Panc1 (cell line): Measurements from ENCODE around the gene MSRB2. TPM values are rescaled to one million over a fixed set of nuclear protein-coding genes. Genes with fewer than 3 reads are reported as not detected.

Source experiments
- ATAC-seq: fragments of 200-7000 bp; cut with Tn5 transposase; 2 replicates; pipeline ENCODE4 v1.9.1; 2020; ENCODE audit warnings: mild to moderate bottlenecking, moderate library complexity
- BruUV-seq: library from RNA; stranded (reverse); fragments of 400-500 nt; replicated peaks from 2 replicates; lab custom pipeline; 2021; lab: Mats Ljungman, UMichigan
- CTCF ChIA-PET: fragments of 300-600 bp; sonication (Branson Sonifier 250); formaldehyde crosslinking; loops from one replicate; lab custom pipeline; 2022; ENCODE audit warnings: antibody characterized with exemption; lab: Charles Lee
- POLR2A ChIA-PET: fragments of 300-600 bp; sonication (Branson Sonifier 250); formaldehyde crosslinking; loops from one replicate; lab custom pipeline; 2022; ENCODE audit warnings: antibody characterized with exemption; lab: Charles Lee
- DNase-seq: peaks from one replicate; pipeline ENCODE4 v3.0.0-alpha.2; 2010; ENCODE audit warnings: low read depth, low spot score
- H3K27ac ChIP-seq: 2 replicates; pipeline ENCODE4 v1.5.1; 2011; ENCODE audit warnings: mild to moderate bottlenecking, low read length, inconsistent platforms
- H3K27me3 ChIP-seq: fragments of 200-500 bp; sonication (Bioruptor generic); 2 replicates; pipeline ENCODE4 v1.6.0; 2014; ENCODE audit warnings: low read length, inconsistent platforms; ENCODE audit not compliant: control insufficient read depth, insufficient read depth
- H3K36me3 ChIP-seq: fragments of 200-500 bp; sonication (Bioruptor generic); 2 replicates; pipeline ENCODE4 v1.5.1; 2014; ENCODE audit warnings: inconsistent platforms, mild to moderate bottlenecking, low read length, moderate library complexity; ENCODE audit not compliant: control insufficient read depth, insufficient read depth
- H3K4me1 ChIP-seq: 2 replicates; pipeline ENCODE4 v1.5.1; 2011; ENCODE audit warnings: inconsistent platforms, mild to moderate bottlenecking, low read length, moderate library complexity; ENCODE audit not compliant: control insufficient read depth, insufficient read depth
- H3K4me3 ChIP-seq, 2 experiments: 2 replicates each; pipeline ENCODE4 v1.5.1; 2011 to 2012; ENCODE audit warnings: low read depth in 2 of 2, low read length in 2 of 2, mild to moderate bottlenecking in 2 of 2, inconsistent platforms in 1 of 2, moderate library complexity in 1 of 2
- H3K9me3 ChIP-seq: fragments of 200-500 bp; sonication (Bioruptor generic); 2 replicates; pipeline ENCODE4 v1.5.1; 2014; ENCODE audit warnings: low read depth, mild to moderate bottlenecking, inconsistent platforms, low read length, moderate library complexity; ENCODE audit not compliant: control insufficient read depth, insufficient read depth
- POLR2AphosphoS5 ChIP-seq: IDR thresholded peaks from 2 replicates; pipeline ENCODE4 v1.6.1; 2012; ENCODE audit warnings: mild to moderate bottlenecking, low read depth, low read length, moderate library complexity
- REST ChIP-seq, 2 experiments: IDR thresholded peaks; 2 replicates each; pipeline ENCODE4 v1.6.1; 2011 to 2012; ENCODE audit warnings: low read depth in 2 of 2, control low read depth in 1 of 2, low read length in 1 of 2, mild to moderate bottlenecking in 1 of 2, moderate library complexity in 1 of 2; ENCODE audit not compliant: insufficient read depth in 1 of 2
- SIN3A ChIP-seq: IDR thresholded peaks from 2 replicates; pipeline ENCODE4 v1.6.1; 2012; ENCODE audit warnings: low read depth, mild to moderate bottlenecking, low read length, moderate library complexity, borderline replicate concordance; ENCODE audit not compliant: insufficient read depth
- TCF7L2 ChIP-seq: IDR thresholded peaks from 2 replicates; pipeline ENCODE4 v1.6.1; 2011; ENCODE audit warnings: mild to moderate bottlenecking, low read depth, low read length, inconsistent platforms
- in situ Hi-C: cut with HindIII; loops from 2 replicates; pipeline ENCODE4 v1.10.0; 2016; ENCODE audit warnings: low sequenced_read_pairs, low pct_unique_long_range_greater_than_20kb
- intact Hi-C: fragments of 100-400 bp; cut with micrococcal nuclease; formaldehyde crosslinking; loops from one replicate; pipeline ENCODE4 v1.10.0; 2022; ENCODE audit not compliant: unreplicated experiment
- total RNA-seq: library from RNA; stranded (reverse); gene quantifications from one replicate; pipeline ENCODE4 v1.2.1, GENCODE V29; 2021; ENCODE audit not compliant: unreplicated experiment
- TF ChIP-seq, protein P1 (sequence below): fragments of 450-650 bp; IDR thresholded peaks from 2 replicates; pipeline ENCODE4 v1.5.1; 2017; ENCODE audit warnings: mild to moderate bottlenecking

MSRB2 gene
- total RNA-seq, 1 experiment from 2014 or later, result 10.7 TPM

DNA sequence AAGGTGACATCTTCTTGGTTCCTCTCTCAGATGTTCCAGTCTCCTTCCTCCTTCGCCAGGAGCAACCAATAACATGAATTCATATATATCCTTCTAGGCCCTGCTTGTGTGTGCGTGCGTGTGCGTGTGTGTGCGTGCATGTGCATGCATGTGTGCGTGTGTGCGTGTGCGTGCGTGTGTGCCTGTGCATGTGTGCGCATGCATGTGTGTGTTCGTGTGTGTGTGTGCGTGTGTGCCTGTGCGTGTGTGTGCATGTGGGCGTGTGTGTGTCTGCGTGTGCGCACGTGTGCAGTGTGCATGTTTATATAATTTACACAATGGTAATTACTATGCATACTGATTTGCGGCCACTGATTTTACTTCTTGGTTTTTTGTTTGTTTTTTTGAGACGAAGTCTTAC, 52.8 kb downstream of the MSRB2 start:
- BruUV-seq, result no TSS peak
- DNase-seq (no peak), ATAC-seq (no peak)
- no peaks in the 10 kb centered on the region for H3K36me3 ChIP-seq
- H3K27ac ChIP-seq, result no peak overlapping the region
- H3K27me3 ChIP-seq, result no peaks in the 10 kb centered on the region
- no peaks in the 10 kb centered on the region for H3K4me1 ChIP-seq
- POLR2A ChIA-PET, result no interaction called here
- TF ChIP-seq POLR2AphosphoS5, result no peak
- no peak for TF ChIP-seq SIN3A
- TF ChIP-seq, protein P1, sequence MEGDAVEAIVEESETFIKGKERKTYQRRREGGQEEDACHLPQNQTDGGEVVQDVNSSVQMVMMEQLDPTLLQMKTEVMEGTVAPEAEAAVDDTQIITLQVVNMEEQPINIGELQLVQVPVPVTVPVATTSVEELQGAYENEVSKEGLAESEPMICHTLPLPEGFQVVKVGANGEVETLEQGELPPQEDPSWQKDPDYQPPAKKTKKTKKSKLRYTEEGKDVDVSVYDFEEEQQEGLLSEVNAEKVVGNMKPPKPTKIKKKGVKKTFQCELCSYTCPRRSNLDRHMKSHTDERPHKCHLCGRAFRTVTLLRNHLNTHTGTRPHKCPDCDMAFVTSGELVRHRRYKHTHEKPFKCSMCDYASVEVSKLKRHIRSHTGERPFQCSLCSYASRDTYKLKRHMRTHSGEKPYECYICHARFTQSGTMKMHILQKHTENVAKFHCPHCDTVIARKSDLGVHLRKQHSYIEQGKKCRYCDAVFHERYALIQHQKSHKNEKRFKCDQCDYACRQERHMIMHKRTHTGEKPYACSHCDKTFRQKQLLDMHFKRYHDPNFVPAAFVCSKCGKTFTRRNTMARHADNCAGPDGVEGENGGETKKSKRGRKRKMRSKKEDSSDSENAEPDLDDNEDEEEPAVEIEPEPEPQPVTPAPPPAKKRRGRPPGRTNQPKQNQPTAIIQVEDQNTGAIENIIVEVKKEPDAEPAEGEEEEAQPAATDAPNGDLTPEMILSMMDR, result no peak
- TF ChIP-seq REST (IDR thresholded peaks at IDR 0.05; ENCODE audit: insufficient read depth in 1 of 2, low read depth in 2 of 2, low read length in 1 of 2), result no peak
- no peak for TF ChIP-seq TCF7L2
- no peaks in the 10 kb centered on the region for H3K9me3 ChIP-seq
- H3K4me3 ChIP-seq, result no peak overlapping the region
- in situ Hi-C loops, result no loop called here
- CTCF ChIA-PET, result no interaction called here
- intact Hi-C loops, result no loop called here

- ATAC-seq, result no peak
- in situ Hi-C loops (no loop called here), intact Hi-C loops (loop anchor here (10.0 kb wide), 1 partner anchor 555 kb away; no protein-coding TSS in a partner anchor)
- no peak for TF ChIP-seq REST (IDR thresholded peaks at IDR 0.05; ENCODE audit: insufficient read depth in 1 of 2, low read depth in 2 of 2, low read length in 1 of 2)
- TF ChIP-seq POLR2AphosphoS5, result no peak
- no peak for TF ChIP-seq TCF7L2
- TF ChIP-seq, protein P1, result no peak
- no peak for TF ChIP-seq SIN3A
- Histone ChIP-seq H3K4me1 (no peaks in the 10 kb centered on the region), H3K27ac (no peak overlapping the region), H3K36me3 (no peaks in the 10 kb centered on the region), H3K4me3 (no peak overlapping the region), H3K9me3 (no peaks in the 10 kb centered on the region), H3K27me3 (no peaks in the 10 kb centered on the region)
- DNase-seq, result no peak
- ChIA-PET POLR2A (no interaction called here), CTCF (no interaction called here)
- no TSS peak for BruUV-seq
These were observed 54.7 kb downstream of the MSRB2 start for GRCh38 chr10:23150091-23150490.
